Measurements from ENCODE around the gene PUS7L. TPM values are rescaled to one million over a fixed set of nuclear protein-coding genes. Genes with fewer than 3 reads are reported as not detected.
A peak's percentile ranks its signal among the peaks of the same experiment; 100 is the strongest.
"Not testable (repeated sequence)": the region's sequence is repeated elsewhere in the genome, so short reads cannot be mapped to it uniquely, and the experiment has no call there.

Gene PUS7L
- total RNA-seq, 1 donor from 2014 or later: 8.7 TPM

GRCh38 chr12:43728698-43729097 lies 29.9 kb downstream of the PUS7L start:
- Histone ChIP-seq H3K4me3 (ENCODE audit: low read depth, low read length) (no peak overlapping the region), H3K36me3 (ENCODE audit: control insufficient read depth, insufficient read depth, low read length) (no peaks in the 10 kb centered on the region), H3K27me3 (ENCODE audit: control insufficient read depth, insufficient read depth, low read length) (no peaks in the 10 kb centered on the region)
- TF ChIP-seq CTCF (IDR thresholded peaks at IDR 0.05; ENCODE audit: insufficient read depth, low read length, poor library complexity, severe bottlenecking): no peak
- no peak for DNase-seq (ENCODE audit: low read depth)

- Histone ChIP-seq H3K27me3 (ENCODE audit: control insufficient read depth, insufficient read depth, low read length) (no peaks in the 10 kb centered on the region), H3K4me3 (ENCODE audit: low read depth, low read length) (no peak overlapping the region), H3K36me3 (ENCODE audit: control insufficient read depth, insufficient read depth, low read length) (no peaks in the 10 kb centered on the region)
- no peak for DNase-seq (ENCODE audit: low read depth)
- TF ChIP-seq CTCF (IDR thresholded peaks at IDR 0.05; ENCODE audit: insufficient read depth, low read length, poor library complexity, severe bottlenecking): peak; percentile 22
Measured at GRCh38 chr12:43728117-43728516, 30.5 kb downstream of the PUS7L start.

- Histone ChIP-seq H3K27me3 (ENCODE audit: control insufficient read depth, insufficient read depth, low read length) (no peaks in the 10 kb centered on the region), H3K36me3 (ENCODE audit: control insufficient read depth, insufficient read depth, low read length) (no peaks in the 10 kb centered on the region), H3K4me3 (ENCODE audit: low read depth, low read length) (no peak overlapping the region)
- no peak for TF ChIP-seq CTCF (IDR thresholded peaks at IDR 0.05; ENCODE audit: insufficient read depth, low read length, poor library complexity, severe bottlenecking)
- DNase-seq (ENCODE audit: low read depth): no peak
Measured at GRCh38 chr12:43723134-43723533, 35.5 kb downstream of the PUS7L start.

- Histone ChIP-seq H3K27me3 (ENCODE audit: control insufficient read depth, insufficient read depth, low read length) (no peaks in the 10 kb centered on the region), H3K4me3 (ENCODE audit: low read depth, low read length) (no peak overlapping the region), H3K36me3 (ENCODE audit: control insufficient read depth, insufficient read depth, low read length) (no peaks in the 10 kb centered on the region)
- TF ChIP-seq CTCF (IDR thresholded peaks at IDR 0.05; ENCODE audit: insufficient read depth, low read length, poor library complexity, severe bottlenecking): no peak
- no peak for DNase-seq (ENCODE audit: low read depth)
Measured at GRCh38 chr12:43722621-43723020, 36.0 kb downstream of the PUS7L start.

GRCh38 chr12:43711348-43711747 lies 47.2 kb downstream of the PUS7L start:
- DNase-seq (ENCODE audit: low read depth): no peak
- TF ChIP-seq CTCF (IDR thresholded peaks at IDR 0.05; ENCODE audit: insufficient read depth, low read length, poor library complexity, severe bottlenecking): no peak
- Histone ChIP-seq H3K36me3 (ENCODE audit: control insufficient read depth, insufficient read depth, low read length) (no peaks in the 10 kb centered on the region), H3K27me3 (ENCODE audit: control insufficient read depth, insufficient read depth, low read length) (no peaks in the 10 kb centered on the region), H3K4me3 (ENCODE audit: low read depth, low read length) (no peak overlapping the region)

GRCh38 chr12:43703772-43704171 lies 54.8 kb downstream of the PUS7L start:
- not testable (repeated sequence) for H3K4me3 ChIP-seq (ENCODE audit: low read depth, low read length); DNase-seq (ENCODE audit: low read depth); H3K36me3 ChIP-seq (ENCODE audit: control insufficient read depth, insufficient read depth, low read length); H3K27me3 ChIP-seq (ENCODE audit: control insufficient read depth, insufficient read depth, low read length)

GRCh38 chr12:43701194-43701593 lies 57.4 kb downstream of the PUS7L start:
- not testable (repeated sequence) for H3K27me3 ChIP-seq (ENCODE audit: control insufficient read depth, insufficient read depth, low read length); H3K36me3 ChIP-seq (ENCODE audit: control insufficient read depth, insufficient read depth, low read length); DNase-seq (ENCODE audit: low read depth); H3K4me3 ChIP-seq (ENCODE audit: low read depth, low read length)
